Measurements from ENCODE around the gene AURKA. TPM values are rescaled to one million over a fixed set of nuclear protein-coding genes. Genes with fewer than 3 reads are reported as not detected.

The AURKA gene
- total and polyA plus RNA-seq, 2 of the 8 experiments (the other 6 are each of a cell fraction or from before 2014, with no cell fraction given): 45.8 to 84.8 TPM

DNA sequence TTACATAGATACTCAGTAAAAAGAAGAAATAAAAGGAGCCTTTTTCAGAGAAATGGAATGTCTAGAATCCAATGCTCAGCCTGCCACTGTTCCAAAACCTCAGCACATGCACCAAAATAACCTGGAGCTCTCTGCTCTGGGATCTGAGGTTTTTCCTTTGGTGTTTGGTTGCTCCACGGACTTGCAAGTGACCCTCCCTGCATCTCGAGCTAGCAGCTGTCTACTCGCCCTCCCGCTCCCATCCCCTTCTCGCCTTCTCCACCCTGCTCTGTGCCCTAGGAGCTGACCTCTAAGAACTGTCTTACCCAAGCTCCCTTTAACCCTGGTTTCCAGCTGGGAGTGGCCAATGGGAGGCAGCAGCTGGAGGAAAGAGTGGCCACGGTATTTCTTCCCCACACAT, 68.4 kb downstream of the AURKA start (continued):
- TF ChIP-seq, protein P1, sequence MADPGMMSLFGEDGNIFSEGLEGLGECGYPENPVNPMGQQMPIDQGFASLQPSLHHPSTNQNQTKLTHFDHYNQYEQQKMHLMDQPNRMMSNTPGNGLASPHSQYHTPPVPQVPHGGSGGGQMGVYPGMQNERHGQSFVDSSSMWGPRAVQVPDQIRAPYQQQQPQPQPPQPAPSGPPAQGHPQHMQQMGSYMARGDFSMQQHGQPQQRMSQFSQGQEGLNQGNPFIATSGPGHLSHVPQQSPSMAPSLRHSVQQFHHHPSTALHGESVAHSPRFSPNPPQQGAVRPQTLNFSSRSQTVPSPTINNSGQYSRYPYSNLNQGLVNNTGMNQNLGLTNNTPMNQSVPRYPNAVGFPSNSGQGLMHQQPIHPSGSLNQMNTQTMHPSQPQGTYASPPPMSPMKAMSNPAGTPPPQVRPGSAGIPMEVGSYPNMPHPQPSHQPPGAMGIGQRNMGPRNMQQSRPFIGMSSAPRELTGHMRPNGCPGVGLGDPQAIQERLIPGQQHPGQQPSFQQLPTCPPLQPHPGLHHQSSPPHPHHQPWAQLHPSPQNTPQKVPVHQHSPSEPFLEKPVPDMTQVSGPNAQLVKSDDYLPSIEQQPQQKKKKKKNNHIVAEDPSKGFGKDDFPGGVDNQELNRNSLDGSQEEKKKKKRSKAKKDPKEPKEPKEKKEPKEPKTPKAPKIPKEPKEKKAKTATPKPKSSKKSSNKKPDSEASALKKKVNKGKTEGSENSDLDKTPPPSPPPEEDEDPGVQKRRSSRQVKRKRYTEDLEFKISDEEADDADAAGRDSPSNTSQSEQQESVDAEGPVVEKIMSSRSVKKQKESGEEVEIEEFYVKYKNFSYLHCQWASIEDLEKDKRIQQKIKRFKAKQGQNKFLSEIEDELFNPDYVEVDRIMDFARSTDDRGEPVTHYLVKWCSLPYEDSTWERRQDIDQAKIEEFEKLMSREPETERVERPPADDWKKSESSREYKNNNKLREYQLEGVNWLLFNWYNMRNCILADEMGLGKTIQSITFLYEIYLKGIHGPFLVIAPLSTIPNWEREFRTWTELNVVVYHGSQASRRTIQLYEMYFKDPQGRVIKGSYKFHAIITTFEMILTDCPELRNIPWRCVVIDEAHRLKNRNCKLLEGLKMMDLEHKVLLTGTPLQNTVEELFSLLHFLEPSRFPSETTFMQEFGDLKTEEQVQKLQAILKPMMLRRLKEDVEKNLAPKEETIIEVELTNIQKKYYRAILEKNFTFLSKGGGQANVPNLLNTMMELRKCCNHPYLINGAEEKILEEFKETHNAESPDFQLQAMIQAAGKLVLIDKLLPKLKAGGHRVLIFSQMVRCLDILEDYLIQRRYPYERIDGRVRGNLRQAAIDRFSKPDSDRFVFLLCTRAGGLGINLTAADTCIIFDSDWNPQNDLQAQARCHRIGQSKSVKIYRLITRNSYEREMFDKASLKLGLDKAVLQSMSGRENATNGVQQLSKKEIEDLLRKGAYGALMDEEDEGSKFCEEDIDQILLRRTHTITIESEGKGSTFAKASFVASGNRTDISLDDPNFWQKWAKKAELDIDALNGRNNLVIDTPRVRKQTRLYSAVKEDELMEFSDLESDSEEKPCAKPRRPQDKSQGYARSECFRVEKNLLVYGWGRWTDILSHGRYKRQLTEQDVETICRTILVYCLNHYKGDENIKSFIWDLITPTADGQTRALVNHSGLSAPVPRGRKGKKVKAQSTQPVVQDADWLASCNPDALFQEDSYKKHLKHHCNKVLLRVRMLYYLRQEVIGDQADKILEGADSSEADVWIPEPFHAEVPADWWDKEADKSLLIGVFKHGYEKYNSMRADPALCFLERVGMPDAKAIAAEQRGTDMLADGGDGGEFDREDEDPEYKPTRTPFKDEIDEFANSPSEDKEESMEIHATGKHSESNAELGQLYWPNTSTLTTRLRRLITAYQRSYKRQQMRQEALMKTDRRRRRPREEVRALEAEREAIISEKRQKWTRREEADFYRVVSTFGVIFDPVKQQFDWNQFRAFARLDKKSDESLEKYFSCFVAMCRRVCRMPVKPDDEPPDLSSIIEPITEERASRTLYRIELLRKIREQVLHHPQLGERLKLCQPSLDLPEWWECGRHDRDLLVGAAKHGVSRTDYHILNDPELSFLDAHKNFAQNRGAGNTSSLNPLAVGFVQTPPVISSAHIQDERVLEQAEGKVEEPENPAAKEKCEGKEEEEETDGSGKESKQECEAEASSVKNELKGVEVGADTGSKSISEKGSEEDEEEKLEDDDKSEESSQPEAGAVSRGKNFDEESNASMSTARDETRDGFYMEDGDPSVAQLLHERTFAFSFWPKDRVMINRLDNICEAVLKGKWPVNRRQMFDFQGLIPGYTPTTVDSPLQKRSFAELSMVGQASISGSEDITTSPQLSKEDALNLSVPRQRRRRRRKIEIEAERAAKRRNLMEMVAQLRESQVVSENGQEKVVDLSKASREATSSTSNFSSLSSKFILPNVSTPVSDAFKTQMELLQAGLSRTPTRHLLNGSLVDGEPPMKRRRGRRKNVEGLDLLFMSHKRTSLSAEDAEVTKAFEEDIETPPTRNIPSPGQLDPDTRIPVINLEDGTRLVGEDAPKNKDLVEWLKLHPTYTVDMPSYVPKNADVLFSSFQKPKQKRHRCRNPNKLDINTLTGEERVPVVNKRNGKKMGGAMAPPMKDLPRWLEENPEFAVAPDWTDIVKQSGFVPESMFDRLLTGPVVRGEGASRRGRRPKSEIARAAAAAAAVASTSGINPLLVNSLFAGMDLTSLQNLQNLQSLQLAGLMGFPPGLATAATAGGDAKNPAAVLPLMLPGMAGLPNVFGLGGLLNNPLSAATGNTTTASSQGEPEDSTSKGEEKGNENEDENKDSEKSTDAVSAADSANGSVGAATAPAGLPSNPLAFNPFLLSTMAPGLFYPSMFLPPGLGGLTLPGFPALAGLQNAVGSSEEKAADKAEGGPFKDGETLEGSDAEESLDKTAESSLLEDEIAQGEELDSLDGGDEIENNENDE (IDR thresholded peaks at IDR 0.05; ENCODE audit: insufficient replicate concordance, low read length): no peak
- TF ChIP-seq SP4 (IDR thresholded peaks at IDR 0.05; ENCODE audit: low read length) (no peak), JUND (IDR thresholded peaks at IDR 0.05; ENCODE audit: low read length) (no peak), POLR2AphosphoS5 (IDR thresholded peaks at IDR 0.05; ENCODE audit: low read depth, low read length) (no peak), POU5F1 (IDR thresholded peaks at IDR 0.05; ENCODE audit: low read depth, low read length) (no peak), ZNF274 (IDR thresholded peaks at IDR 0.05; ENCODE audit: borderline replicate concordance, extremely low read depth, low read length) (no peak)

All from H1 (cell line).